LNCAP (cell line): ENCODE data around the gene UBN1.

ENCODE experiments used
- TF ChIP-seq, protein P1 (sequence below): fragments of 450-650 bp; IDR thresholded peaks from 2 replicates; pipeline ENCODE4 v1.5.1; 2017; ENCODE audit warnings: mild to moderate bottlenecking

The UBN1 gene

GRCh38 chr16:4811773-4812172 is 35.5 kb upstream of the UBN1 start:
- TF ChIP-seq, protein P1, sequence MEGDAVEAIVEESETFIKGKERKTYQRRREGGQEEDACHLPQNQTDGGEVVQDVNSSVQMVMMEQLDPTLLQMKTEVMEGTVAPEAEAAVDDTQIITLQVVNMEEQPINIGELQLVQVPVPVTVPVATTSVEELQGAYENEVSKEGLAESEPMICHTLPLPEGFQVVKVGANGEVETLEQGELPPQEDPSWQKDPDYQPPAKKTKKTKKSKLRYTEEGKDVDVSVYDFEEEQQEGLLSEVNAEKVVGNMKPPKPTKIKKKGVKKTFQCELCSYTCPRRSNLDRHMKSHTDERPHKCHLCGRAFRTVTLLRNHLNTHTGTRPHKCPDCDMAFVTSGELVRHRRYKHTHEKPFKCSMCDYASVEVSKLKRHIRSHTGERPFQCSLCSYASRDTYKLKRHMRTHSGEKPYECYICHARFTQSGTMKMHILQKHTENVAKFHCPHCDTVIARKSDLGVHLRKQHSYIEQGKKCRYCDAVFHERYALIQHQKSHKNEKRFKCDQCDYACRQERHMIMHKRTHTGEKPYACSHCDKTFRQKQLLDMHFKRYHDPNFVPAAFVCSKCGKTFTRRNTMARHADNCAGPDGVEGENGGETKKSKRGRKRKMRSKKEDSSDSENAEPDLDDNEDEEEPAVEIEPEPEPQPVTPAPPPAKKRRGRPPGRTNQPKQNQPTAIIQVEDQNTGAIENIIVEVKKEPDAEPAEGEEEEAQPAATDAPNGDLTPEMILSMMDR: no peak

DNA sequence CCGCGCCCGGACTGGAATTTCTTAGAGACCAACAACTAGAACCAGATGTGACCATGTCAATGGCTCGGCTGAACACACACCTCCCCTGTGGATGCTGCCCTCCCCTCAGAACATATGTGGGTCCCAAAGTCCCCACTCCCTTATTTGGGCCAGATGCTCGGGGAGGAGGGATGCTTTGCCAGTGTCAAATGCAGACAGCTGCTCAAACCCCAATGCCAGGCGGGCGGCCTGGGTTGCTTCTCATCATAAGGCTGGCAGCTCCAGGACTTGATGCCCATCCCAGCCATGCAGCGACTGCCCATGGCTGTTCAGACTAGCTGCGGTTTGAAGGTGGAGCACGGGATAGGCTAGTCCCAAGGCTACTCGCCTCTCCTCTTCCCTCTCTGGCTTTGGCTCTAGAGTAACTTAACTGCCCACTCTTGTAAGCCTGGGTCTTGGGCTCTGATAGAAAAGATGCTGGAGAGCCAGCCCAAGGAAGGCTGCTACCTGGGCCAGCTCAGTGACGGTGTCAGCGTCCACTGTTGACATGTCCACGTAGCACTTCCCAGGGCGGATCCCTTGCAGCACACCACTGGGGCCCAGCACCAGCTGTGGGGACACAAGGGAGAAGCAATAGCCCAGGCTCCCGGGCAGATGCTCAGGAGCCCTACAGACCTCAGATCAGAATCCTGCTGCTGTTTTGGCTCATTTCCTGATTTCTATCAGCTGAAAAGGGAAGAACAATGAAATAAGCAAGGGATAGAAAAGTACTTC is 33.9 kb upstream of the UBN1 start:
- TF ChIP-seq, protein P1: no peak

GRCh38 chr16:4814046-4814445 is 33.2 kb upstream of the UBN1 start:
- TF ChIP-seq, protein P1: no peak

DNA sequence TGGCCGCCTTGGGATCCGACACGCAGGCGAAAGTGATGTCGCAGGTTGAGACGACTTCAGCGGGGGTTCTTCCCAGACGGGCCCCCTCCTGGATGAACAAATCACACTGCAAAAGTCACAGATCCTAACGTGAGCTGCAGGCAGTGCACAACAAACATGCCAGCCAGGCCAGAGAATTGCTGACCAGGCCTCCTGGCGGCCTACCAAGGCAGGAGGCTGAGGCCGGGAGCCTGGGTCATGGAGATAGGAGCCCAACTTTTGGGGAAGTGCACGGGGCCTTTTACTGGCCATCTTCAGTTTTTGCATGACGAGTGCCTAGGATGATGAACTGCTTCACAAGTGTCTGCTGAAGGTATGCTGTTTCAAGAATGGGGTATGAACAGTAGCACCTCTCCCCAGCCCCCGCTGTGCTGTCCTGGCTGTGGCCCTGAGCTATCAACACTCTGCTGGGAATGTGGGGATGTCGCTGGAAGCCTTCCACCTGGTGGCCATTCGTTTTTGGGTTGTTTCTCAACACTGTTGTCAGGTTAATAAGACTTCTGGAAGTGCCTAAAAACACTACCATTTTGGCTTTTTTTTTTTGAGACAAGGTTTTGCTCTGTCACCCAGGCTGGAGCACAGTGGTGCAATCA is 32.6 kb upstream of the UBN1 start:
- TF ChIP-seq, protein P1: no peak

- TF ChIP-seq, protein P1: no peak
Observed at GRCh38 chr16:4820652-4821051, 26.6 kb upstream of the UBN1 start.

GRCh38 chr16:4825196-4825595 is 22.1 kb upstream of the UBN1 start:
- TF ChIP-seq, protein P1: no peak

DNA sequence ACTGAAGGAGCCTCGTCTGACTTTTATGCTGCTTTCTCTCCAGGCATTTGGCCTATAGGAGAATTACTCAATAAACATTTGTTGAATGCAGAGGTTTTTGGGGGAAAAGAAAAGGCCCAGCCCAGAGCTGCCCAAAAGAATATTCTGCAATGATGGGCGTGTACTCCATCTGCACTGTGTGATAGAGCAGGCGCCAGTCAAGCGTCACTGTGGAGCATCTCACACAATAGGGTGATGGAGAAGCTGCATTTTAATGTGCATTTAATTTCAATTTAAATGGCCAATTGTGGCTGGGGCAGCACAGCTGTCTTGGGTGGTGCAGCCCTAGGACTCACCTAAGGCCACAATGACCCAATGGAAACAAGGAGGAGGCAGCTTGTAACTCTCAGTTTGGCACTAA is 20.8 kb upstream of the UBN1 start:
- TF ChIP-seq, protein P1: no peak
